Stimulated activated CD8-positive, alpha-beta memory T cell treated with anti-CD3 and anti-CD28 coated beads, Interleukin-2, amount 100 ng/mL, for 1 hour (primary cell): ENCODE measurements around the gene BOC.

Experiments used
- DNase-seq, 2 donors: peaks; one replicate each; pipeline ENCODE4 v3.0.0-alpha.2; 2020; ENCODE audit warnings: low read depth in 2 of 2

Gene BOC

GRCh38 chr3:113268311-113268710, 57.0 kb downstream of the BOC start:
- no peak for DNase-seq

GRCh38 chr3:113268942-113269341, 57.6 kb downstream of the BOC start:
- no peak for DNase-seq

- no peak for DNase-seq
Observed at GRCh38 chr3:113269661-113270060, 58.3 kb downstream of the BOC start.

- DNase-seq, result no peak
Observed at GRCh38 chr3:113270068-113270467, 58.7 kb downstream of the BOC start.

DNA sequence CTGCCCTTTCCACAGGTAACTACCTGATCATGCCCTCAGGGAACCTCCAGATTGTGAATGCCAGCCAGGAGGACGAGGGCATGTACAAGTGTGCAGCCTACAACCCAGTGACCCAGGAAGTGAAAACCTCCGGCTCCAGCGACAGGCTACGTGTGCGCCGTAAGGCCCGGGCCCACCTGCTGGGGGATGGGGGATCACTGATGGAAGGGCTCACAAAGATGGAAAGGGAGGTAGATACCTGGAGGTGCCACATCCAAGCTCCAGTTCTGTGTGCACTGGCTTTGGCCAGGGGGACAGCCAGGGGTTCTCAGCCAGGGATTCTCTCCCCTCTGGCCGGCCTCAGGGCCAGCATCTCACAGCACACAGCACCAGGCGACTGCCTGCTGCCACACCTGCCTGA, 59.4 kb downstream of the BOC start:
- no peak for DNase-seq

DNA sequence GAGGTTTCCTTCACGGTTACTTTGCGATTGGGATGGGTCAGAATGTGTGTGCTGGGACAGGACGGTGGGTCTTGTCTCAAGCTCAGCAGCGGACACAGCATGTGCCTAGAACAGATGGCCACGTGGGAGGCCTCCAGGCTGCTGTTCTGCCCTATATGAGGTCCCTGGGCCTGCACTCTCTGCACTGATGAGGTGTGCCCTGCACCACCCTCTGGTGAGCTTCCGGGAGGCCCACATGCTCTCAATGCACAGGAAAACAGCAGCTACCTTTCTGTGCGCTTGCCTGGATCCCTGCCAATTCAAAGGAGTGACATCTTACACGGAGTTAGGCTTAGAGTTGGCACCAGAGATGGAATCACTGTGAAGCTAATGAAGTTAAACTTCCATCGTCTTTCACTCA, 59.8 kb downstream of the BOC start:
- DNase-seq, result no peak

GRCh38 chr3:113271594-113272384, 60.4 kb downstream of the BOC start:
- no peak for DNase-seq

DNA sequence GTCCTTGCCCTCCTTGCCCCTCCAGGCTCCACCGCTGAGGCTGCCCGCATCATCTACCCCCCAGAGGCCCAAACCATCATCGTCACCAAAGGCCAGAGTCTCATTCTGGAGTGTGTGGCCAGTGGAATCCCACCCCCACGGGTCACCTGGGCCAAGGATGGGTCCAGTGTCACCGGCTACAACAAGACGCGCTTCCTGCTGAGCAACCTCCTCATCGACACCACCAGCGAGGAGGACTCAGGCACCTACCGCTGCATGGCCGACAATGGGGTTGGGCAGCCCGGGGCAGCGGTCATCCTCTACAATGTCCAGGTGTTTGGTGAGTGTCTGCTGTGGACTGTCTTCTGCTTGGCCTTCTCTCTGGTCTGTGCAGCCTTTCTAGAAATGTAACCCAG, 61.0 kb downstream of the BOC start:
- no peak for DNase-seq

DNA sequence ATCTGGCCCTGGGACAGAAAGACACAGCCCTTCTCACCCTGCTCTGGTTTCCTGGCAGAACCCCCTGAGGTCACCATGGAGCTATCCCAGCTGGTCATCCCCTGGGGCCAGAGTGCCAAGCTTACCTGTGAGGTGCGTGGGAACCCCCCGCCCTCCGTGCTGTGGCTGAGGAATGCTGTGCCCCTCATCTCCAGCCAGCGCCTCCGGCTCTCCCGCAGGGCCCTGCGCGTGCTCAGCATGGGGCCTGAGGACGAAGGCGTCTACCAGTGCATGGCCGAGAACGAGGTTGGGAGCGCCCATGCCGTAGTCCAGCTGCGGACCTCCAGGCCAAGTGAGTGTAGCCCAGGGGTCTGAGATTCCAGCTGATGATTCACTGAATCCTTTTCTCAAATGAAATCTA, 61.7 kb downstream of the BOC start:
- DNase-seq, result no peak

- DNase-seq, result no peak
Observed at GRCh38 chr3:113273604-113274378, 62.4 kb downstream of the BOC start.

DNA sequence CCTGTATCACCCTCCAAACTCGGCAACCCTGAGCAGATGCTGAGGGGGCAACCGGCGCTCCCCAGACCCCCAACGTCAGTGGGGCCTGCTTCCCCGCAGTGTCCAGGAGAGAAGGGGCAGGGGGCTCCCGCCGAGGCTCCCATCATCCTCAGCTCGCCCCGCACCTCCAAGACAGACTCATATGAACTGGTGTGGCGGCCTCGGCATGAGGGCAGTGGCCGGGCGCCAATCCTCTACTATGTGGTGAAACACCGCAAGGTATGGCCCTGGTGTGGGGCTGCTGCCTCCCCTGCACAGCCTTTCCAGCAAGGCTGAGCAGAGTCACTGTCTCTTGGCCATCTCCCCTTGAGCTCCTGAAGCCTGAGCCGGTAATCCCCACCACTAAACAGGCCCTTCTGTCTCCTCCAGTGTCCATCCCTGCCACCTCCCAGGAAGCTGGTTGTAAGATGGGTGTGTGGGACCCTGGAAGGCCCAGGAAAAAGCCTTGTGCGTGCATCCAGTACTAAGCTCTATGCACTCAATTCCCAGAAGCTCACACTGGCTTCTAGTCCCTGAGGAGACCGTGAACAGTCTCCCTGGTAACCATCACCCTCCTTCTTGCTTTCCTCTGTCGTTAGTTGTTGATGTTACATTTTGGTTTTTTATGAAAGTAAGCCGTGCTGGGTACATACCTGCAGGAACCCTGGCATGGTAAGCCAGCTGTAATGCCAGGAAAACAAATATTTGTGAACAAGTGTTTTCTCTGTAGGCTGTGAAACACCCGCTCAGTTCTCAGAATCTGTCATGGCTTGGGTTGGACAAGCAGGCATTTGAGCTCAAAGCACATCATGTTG, 63.3 kb downstream of the BOC start:
- DNase-seq, result no peak

- no peak for DNase-seq
Observed at GRCh38 chr3:113275258-113275556, 63.9 kb downstream of the BOC start.

DNA sequence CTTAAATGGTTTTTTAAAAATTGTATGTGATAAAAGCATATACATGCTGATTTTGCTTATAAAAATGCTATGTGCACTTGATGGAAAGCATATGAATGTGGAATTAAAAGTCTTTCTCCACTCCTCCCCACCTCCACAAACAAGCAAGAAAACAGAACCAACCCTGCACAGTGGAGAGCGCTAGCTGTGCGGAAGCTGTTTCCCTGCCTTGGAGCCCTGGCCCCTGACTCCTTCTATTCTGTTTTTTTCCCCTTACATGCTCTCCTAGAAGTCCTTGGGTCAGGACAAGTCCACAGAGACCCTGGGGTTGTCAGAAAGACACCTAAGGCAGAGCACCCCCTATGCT, 64.2 kb downstream of the BOC start:
- DNase-seq, result no peak

DNA sequence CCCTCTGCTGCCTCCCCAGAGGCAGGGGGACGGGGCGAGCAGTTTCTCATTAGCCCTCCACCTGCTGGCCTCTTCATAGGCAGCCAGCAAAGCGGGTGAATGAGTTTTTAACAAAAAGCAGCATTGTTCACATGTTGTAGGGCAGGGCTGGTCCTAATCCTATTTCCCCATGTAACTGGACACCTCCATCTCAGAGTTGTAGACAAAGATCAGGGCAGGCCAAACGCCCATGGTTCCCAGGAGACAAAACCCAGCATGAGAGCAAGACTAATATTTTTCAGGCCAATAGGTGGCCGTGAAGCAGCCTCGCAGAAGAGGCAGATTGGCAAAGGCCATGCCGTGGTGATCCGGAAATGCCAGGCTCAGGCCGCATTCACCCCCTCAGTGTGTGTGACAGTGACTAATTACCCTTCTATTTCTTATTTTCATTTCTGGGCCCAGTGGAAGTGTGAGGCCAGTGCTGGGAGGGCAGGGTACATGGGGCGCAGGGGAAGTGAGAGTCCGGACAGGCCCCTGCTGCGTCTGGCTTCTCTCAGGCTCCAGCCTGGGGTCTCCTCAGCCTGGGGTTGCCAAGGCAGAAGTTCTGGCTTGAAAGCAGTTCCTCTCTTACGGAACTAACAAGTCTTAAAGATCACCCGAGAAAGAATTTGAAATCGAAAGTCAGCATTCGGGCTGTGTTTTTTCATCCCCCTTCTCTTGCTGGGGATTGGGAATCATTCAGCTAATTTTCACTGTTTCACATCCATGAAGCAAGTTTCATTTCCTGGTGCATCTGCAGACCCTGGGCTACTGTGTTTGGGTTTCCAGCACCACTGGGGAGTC, 64.8 kb downstream of the BOC start:
- no peak for DNase-seq

DNA sequence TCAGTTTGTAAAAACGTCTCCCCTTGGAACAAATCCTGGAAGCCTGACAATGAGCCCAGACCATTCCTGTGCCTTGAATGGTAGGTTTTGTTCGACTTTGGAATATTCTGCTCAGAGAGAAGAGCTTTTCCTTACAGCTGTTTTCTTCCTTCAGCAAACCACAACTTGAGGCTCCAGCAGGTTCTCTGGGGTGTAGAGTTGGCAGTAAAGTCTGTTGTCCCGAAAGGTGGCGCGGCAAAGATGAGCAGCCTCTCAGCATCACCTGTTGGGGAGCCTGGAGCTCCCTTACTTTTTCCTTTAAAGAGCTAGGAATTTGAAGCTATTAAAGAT, 65.4 kb downstream of the BOC start:
- DNase-seq, result no peak

- DNase-seq, result no peak
Observed at GRCh38 chr3:113277414-113277813, 66.1 kb downstream of the BOC start.

GRCh38 chr3:113277941-113278598, 66.7 kb downstream of the BOC start:
- DNase-seq, result no peak

- no peak for DNase-seq
Observed at GRCh38 chr3:113278599-113278955, 67.2 kb downstream of the BOC start.

DNA sequence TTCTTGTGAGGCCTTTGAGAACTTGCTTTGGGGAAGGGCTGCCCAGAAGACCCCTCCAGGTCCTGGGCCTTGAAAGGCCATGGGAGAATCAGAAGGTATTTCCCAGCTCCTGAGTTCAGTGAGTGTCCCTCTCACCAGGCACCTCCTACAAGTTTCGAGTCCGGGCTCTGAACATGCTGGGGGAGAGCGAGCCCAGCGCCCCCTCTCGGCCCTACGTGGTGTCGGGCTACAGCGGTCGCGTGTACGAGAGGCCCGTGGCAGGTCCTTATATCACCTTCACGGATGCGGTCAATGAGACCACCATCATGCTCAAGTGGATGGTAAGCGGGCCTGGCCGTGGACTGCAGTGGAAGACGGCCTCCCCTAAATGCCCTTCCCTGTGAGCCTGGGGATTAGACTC, 68.3 kb downstream of the BOC start:
- no peak for DNase-seq

DNA sequence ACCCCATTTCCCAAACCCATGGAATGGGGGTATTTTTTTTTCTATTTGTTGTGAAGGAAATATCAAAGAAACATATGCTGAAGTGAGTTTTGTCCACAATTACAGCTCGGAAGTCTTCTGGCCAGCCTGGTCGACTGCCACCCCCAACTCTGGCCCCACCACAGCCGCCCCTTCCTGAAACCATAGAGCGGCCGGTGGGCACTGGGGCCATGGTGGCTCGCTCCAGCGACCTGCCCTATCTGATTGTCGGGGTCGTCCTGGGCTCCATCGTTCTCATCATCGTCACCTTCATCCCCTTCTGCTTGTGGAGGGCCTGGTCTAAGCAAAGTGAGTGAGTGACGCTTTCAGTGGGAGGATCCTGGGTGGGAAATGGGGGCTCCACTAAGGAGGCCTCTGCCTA, 71.9 kb downstream of the BOC start:
- DNase-seq, result no peak

DNA sequence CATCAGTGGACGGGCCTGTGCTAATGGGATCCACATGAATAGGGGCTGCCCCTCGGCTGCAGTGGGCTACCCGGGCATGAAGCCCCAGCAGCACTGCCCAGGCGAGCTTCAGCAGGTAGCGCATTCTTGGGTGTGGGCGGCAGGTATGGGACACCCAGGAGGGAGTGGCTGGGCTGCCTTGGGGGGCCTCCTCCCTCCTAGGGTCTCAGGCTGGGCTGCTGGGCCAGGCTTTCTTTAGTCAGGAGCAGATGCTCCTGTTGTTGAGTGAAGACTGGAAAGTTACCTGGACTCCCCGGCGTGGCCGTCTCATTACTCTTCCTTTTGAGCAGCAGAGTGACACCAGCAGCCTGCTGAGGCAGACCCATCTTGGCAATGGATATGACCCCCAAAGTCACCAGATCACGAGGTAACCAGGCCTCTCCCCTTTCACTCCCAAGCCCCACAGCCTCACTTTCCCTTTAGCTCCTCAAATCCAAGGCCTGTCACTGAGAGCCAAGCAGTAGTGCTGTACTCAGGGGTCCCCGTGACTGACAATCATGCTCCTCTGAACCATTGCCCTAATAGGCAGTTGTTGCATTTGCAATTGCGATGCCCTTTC, 73.2 kb downstream of the BOC start:
- DNase-seq, result no peak
